ENCODE measurements around the gene TTC9.

Gene TTC9

GRCh38 chr14:70718383-70719118 is 76.8 kb downstream of the TTC9 start:
- no peak for DNase-seq

GRCh38 chr14:70721542-70721941 is 79.8 kb downstream of the TTC9 start:
- DNase-seq, result no peak

- no peak for DNase-seq
Observed at GRCh38 chr14:70722418-70722817, 80.7 kb downstream of the TTC9 start.

- DNase-seq, result no peak
Observed at GRCh38 chr14:70723276-70723675, 81.6 kb downstream of the TTC9 start.

GRCh38 chr14:70724110-70724509 is 82.4 kb downstream of the TTC9 start:
- no peak for DNase-seq

DNA sequence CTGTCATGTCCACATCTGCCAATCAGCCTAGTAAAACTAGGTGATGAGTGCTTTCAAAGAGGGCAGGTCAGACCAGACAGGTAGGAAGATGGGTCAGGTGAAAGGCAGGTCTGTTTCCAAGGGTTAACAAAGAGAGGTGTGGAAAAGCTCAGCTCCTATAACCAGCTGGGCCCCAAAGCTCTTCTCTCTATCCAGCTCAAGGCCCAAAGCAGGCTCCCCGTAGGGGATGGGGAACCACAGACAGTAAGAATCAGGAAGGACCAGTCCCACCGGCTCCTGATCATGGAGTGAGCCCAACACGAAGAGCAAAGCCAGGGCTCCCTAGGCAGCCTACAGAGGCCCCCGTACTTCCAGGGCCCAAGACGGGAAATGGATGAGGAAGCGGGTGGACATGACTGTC is 83.2 kb downstream of the TTC9 start:
- no peak for DNase-seq
